Lung microvascular endothelial cell (primary cell): ENCODE data around the gene NYNRIN. TPM values are rescaled to one million over a fixed set of nuclear protein-coding genes. Genes with fewer than 3 reads are reported as not detected.
A peak's percentile ranks its signal among the peaks of the same experiment; 100 is the strongest.

ENCODE experiments used
- DNase-seq, 2 donors: peaks; one replicate each; pipeline versions ENCODE4 v3.0.0 to v3.0.0-alpha.2; 2010; ENCODE audit warnings: low read depth in 2 of 2
- total RNA-seq: library from RNA; depleted of rRNA; stranded (reverse); fragments of >200 nt; gene quantifications from 2 replicates; pipeline ENCODE4 v1.2.1, GENCODE V29; 2014

Gene NYNRIN
- total RNA-seq, 1 donor from 2014 or later = 1.4 TPM

DNA sequence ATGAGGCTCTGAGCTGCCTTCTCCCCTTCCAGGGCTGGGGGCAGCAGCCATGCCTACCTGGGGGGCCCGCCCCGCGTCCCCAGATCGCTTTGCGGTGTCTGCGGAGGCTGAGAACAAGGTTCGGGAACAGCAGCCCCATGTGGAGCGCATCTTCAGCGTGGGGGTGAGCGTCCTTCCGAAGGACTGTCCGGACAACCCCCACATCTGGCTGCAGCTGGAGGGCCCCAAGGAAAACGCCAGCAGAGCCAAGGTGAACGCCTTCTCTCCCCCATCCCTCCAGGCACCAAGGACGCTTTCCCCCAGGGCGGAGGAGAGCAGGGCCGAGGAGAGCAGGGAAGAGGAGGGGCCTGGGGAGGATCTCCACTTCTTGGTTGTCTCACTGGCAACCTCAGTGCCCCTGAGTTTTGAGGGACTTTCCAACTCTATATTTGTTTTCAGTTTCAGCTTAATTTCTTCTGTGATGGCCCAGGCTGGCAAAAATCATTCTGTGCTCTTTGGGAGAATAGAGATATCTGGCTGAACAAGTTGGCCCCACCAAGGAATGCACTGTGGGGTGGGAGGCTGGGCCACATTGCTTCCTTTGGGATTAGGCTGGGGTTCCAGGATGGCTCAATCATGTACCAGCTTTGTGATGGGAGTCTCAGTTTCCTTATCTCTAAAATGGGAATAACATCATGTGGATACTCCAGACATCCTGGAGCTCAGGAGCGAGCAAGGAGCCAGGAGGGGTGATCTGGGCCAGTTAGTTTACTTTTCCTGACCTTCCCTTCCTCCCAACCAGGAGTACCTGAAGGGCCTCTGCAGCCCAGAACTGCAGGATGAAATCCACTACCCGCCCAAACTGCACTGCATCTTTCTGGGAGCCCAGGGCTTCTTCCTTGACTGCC, 32.1 kb downstream of the NYNRIN start:
- DNase-seq = peak; percentile 15 to 68

GRCh38 chr14:24431569-24432258, 32.9 kb downstream of the NYNRIN start:
- peak; percentile 91 to 97 for DNase-seq

- DNase-seq = no peak
Observed at GRCh38 chr14:24432259-24433131, 33.7 kb downstream of the NYNRIN start.

- no peak for DNase-seq
Observed at GRCh38 chr14:24434036-24434435, 35.2 kb downstream of the NYNRIN start.

- DNase-seq = no peak
Observed at GRCh38 chr14:24434676-24435075, 35.9 kb downstream of the NYNRIN start.

DNA sequence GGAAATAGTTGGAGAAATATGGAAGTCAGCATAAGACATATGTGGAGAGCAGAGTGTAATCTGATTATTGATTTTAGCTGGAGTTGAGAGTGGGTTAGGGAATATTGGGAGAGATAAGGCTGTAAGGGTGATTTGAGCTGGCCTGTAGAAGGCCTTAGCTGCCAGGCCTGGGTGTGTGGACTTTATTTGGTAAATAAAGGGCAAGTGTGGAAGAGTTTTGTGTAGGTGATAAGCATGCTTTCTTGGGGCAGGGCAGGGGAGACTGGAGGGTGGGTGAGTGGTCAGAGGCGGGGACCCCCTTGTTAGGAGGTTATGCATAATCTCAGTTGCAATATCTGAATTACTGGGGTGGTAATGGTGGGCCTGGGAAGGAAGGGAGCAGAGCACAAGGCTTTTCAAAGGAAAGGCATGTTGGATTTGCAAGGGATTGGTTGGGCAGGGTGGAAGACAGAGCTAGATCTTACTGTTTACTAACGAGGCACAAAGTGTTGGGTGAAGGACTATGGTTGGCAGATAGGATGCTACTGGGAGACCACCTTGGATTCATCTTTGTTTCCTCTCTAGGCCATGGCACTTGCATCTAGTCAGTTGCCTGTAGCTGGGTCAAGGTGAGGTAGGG, 36.5 kb downstream of the NYNRIN start:
- no peak for DNase-seq

DNA sequence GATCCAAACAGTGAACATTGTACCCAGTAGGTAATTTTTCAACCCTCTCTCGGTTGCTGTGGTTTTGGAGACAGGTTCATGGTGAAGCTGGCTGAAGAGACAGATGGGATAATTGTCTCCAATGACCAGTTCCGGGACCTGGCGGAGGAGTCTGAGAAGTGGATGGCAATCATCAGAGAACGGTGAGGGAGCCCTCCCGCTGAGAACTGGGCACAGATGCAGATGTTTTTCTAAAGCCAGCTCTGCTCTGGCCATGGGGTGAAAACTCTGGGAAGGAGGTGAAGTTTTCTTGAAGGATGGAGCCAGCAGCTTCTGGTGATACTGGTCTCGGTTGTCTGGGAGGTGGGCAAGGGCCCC, 37.2 kb downstream of the NYNRIN start:
- DNase-seq = no peak

GRCh38 chr14:24436355-24437019, 37.7 kb downstream of the NYNRIN start:
- DNase-seq = peak; percentile 96 to 98

- DNase-seq = peak; percentile 39 to 49
Observed at GRCh38 chr14:24437020-24437735, 38.4 kb downstream of the NYNRIN start.

GRCh38 chr14:24437736-24438067, 38.9 kb downstream of the NYNRIN start:
- DNase-seq = no peak

DNA sequence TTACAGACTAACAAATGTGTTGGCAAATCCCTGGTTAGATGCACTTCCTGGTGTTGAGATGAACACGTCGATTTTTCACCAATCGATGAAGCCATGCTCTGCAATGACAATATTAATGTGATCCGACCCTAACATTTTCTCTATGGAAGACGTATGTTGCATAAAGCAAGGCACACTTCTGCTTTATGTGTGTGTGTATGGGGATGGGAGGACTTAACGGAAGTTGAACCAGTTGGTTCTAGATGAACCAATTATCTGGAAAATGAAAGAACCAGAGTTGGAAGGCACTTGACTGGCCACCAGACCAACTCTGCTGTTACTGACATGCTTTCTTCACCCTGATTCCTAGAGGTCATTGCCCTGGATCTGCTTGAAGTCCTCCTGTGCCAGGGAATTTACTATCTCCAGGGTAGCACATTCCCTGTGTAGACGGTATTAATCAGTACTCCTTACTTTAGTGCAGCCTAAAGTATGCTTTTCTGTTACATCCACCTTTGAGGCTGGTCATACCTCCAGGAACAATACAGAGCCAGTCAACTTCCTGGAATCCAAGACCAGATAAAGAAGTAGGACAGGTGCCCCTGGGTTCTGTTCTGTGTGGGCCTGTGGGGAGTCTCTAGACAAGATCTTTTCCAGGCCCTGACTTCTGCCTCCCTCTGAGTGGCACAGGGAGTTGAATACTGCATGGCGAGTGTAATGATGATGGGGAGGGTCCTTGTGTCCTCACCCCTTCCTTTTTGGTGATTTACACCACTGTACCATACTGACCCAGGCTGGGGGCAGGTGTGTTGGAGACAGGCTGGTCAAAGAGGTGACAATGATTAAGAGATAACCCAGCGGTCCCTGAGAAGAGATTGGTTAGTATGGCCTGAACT, 39.7 kb downstream of the NYNRIN start:
- no peak for DNase-seq

DNA sequence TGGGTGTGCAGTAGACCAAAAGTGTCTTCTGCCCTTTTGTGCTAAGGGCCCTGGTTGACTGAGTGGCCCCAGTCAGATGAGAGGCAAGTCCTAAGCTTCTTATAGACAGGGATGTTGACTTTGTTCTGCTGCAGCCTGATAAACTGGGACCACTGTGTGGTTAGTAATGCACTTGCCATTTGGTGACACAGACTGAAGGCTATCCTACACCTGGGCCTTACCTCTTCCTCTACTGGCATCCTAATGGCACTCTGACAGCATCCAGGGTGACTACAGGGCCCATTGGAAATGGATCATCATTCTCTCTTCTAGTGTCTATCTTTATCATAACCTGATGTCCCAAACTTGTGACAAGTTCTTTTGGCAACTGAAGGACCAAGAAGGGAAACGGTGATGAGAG, 40.5 kb downstream of the NYNRIN start:
- no peak for DNase-seq

GRCh38 chr14:24439830-24440605, 41.2 kb downstream of the NYNRIN start:
- DNase-seq = no peak

- no peak for DNase-seq
Observed at GRCh38 chr14:24440606-24441399, 42.0 kb downstream of the NYNRIN start.

DNA sequence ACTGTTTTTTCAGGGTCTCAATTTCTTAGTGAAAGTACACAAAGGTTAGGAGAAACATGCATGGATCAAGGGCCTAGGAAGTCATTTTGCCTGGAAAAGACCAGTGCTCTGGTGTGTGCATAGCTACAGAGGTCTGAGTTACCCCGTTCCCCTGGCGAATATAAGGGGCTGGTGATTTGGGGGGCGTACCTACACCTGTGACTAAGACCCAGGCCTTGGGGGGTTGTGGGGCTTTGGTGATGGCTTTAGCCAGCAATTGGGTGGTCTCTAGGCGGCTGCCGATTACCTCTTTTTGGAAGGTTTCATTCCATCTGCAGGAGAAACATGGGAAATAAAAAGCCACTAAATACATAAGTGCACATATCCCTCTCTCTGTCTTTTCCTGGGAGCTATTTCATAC, 42.7 kb downstream of the NYNRIN start:
- DNase-seq = no peak

DNA sequence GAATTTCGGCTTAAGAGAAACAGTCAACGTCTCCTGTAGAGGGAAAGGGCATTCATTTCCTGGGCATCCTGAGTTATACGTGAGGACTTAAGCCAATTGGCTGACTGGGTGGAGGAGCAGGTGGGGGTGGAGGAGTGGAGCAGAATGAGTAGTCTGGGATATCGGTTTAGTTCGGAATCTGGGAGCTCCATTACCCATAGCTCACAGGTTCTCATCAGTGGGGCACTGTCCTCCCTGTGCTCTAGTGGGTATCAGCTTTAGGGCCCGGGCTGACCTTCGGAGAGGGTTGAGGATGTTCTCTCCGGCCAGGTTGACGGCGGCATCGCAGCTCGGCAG, 43.1 kb downstream of the NYNRIN start:
- DNase-seq = peak in 1 of 2 donors; percentile 43

- DNase-seq = peak; percentile 99
Observed at GRCh38 chr14:24442240-24443052, 43.6 kb downstream of the NYNRIN start, which contains the start of gene SDR39U1. Gene SDR39U1, minus strand, starts transcription at chr14:24442776. Its CDS starts 7 bp downstream, at chr14:24442769.
